DMS153 treated with DMSO at 0.1 percent for 48 hours (cell line): ENCODE data around the gene EXT2.

Experiments
- DNase-seq: peaks from one replicate; lab custom pipeline; 2025; ENCODE audit not compliant: unreplicated experiment; lab: John Stamatoyannopoulos, UW

EXT2 gene

GRCh38 chr11:44235765-44236201 lies 140.3 kb downstream of the EXT2 start:
- DNase-seq = no peak

DNA sequence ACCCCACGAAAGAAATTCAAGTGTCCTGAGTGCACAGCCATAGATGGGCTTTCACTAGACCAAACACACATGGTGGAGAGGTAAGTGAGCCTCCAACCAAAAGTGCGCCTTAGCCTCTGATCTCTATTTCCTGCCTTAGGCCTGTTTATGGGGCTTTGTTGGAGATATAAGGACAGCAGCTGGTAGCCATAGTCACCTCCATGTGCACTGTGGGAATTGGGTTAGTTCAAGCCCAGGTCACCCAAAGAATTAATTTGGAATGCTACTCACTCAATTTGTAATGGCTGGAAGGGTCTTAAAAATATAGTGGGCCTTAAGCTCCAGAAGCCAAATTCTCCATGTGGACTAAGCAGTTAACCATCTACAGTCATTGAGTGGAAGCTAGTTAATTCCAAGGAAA lies 140.8 kb downstream of the EXT2 start:
- no peak for DNase-seq

GRCh38 chr11:44237156-44237555 lies 141.7 kb downstream of the EXT2 start:
- DNase-seq = no peak

DNA sequence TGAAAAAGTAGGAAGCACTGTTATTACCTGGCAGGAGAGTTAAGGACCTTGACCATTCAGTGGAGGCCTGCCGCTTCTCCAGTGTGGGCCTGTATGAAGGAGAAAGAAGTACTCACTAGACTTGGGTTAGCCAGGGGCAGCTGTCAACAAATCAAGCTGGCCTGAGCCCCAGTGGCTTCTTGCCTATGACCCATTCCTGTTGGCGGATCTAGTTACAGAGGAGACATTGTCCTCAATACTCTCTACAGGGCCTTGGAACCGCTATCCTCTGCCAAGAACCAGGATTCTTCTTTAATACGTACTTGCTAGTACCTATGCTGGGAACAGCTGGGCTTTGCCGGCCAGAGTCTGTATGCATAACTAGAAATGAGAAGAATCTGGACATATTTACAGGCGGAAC lies 146.4 kb downstream of the EXT2 start:
- DNase-seq = no peak

GRCh38 chr11:44243086-44243485 lies 147.6 kb downstream of the EXT2 start:
- DNase-seq = no peak

DNA sequence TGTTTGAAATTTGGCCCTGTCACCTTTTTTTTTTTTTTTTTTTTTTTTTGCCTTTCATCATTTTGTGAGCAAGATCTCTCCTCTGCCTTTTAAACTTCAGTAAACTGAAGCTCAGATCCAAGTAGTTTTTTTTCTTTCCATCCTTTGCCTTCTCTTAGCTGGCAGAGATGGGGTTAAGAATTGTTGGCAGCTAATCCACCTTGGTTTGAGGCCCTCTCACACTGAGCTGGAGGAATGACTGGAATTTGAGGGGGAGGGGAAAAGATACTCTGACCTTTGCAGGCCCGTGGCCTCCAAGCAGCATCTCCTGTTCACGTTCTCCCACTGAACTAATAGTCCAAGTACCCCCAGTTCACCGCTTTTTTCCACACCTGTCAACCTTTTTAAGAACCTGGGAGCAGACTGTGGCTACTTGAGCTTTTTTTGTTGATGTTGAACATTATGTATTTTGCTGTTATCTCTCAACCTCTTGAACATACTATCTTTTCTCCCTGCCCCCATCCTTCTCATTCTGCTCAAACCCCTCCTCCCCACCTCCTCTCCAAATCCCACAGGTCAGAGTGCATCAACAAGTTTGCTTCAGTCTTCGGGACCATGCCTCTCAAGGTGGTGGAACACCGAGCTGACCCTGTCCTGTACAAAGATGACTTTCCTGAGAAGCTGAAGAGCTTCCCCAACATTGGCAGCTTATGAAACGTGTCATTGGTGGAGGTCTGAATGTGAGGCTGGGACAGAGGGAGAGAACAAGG lies 148.3 kb downstream of the EXT2 start:
- no peak for DNase-seq

- DNase-seq = no peak
Measured at GRCh38 chr11:44244639-44245310, 149.3 kb downstream of the EXT2 start.

DNA sequence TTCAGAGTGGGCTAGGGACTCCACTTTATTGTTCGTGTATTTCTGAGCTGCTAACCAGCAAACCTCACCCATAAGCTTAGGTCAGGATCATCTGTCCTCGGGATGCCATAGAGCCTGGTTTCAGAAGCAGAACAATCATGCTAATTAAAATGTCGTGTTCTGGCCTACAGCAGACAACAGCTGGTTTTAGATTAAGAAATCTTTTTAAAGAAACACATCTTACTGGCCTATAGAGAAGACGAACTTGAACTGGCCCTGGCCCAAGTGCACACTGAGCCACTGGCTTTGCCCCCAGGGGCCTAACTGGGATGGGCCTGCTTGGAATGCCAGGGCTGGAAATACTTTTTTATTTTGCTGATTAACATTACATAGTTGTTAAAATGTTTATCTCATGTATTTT lies 151.2 kb downstream of the EXT2 start:
- no peak for DNase-seq

DNA sequence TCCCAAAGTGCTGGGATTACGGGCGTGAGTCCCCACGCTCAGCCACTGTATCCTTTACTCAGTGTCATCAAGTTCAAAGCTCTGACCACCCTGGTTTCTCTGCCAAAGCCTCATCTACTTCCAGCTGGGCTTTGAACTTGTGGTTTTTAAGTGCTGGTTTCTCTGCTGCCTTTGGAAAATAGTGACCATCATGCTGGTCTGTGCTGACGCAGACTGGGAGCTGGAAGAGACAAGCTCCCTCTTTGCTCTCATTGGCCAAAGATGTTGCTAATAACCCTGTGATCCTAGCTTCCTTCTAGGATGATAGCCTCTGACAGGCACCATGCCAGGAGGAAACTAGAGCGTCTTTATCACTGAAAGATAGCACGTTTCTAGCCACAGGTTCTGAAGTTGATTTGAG lies 152.0 kb downstream of the EXT2 start:
- DNase-seq = no peak

GRCh38 chr11:44248109-44248508 lies 152.6 kb downstream of the EXT2 start:
- no peak for DNase-seq

GRCh38 chr11:44250421-44250820 lies 154.9 kb downstream of the EXT2 start:
- no peak for DNase-seq

- DNase-seq = no peak
Measured at GRCh38 chr11:44252999-44253602, 157.6 kb downstream of the EXT2 start.

GRCh38 chr11:44255406-44256071 lies 160.1 kb downstream of the EXT2 start:
- no peak for DNase-seq

GRCh38 chr11:44256673-44257291 lies 161.3 kb downstream of the EXT2 start:
- no peak for DNase-seq

DNA sequence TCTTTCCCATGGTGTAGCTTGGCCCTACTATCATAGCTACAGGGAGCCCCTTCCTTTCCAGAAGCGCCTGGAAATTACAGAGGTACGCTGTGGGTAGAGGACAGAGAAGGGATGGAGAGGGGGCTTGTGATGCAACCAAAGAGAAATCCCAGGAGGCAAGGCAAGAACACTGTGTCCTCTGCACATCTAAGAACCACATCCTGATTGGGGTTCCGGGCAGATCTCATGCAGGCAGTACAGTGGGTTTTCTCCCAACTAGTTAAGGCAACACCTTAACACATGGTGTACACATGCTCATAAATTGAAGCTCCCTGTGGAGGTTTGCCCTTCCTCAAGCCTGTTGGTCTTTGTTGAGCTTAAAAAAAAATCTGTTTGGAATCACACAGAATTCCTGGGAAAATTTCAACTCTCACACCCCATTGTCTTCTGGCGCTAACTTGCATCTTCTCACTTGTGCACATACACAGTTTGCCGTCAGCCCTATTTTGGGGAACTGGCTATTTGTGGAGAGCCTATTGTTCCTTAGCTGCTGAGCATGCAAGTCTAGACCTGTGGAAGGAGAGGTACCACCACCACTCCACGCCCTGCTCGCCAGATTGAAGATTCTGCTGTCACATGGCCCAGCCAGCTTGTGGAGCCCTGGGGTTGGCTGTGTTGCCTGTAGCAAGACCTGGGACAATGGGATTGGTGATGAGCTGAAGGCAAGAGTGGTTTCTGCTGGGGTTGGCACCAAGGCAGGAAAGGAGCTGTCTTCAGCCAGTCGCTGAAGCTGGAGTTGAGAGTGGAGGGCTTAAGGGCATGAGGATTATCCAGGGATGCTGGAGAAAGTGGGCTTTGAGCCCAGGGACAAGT lies 162.1 kb downstream of the EXT2 start:
- no peak for DNase-seq

GRCh38 chr11:44258190-44258489 lies 162.7 kb downstream of the EXT2 start:
- DNase-seq = no peak

GRCh38 chr11:44258839-44259420 lies 163.5 kb downstream of the EXT2 start:
- DNase-seq = no peak

DNA sequence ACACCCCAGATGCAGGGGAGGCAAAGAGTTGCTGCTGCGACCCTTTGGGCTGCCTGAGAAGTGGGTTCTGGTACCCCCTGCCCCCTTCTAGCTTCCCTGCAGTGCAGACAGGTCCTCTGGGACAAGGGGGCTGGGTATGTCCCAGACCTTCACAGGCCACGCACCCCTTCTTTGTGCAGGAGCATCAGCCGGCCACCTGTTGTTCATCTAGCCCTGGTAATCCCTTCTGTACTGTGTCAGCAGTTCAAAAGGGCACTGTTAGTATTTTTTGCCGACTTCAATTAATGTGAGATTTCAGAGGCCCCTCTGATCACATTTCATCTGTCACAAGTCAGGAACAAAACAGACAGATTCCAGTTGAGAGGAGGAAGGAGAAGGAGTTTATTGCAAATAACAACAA lies 164.6 kb downstream of the EXT2 start:
- DNase-seq = no peak

GRCh38 chr11:44261800-44262591 lies 166.5 kb downstream of the EXT2 start:
- DNase-seq = no peak
